Lower leg skin (tissue), 4 donors: ENCODE measurements around the gene DCLRE1B. TPM values are rescaled to one million over a fixed set of nuclear protein-coding genes. Genes with fewer than 3 reads are reported as not detected.

ENCODE experiments used
- total RNA-seq, 4 donors: library from RNA; depleted of rRNA; stranded (reverse); fragments of >200 nt; gene quantifications; one replicate each; pipeline ENCODE4 v1.1.0, GENCODE V29; 2016

DCLRE1B gene
- total RNA-seq, 4 donors from 2014 or later: 2.1 to 4.4 (median 3.5) TPM

Other genes starting within 250 kb of the DCLRE1B start
- gene PHTF1, start 145.8 kb upstream of the DCLRE1B start, total RNA-seq: 1 to 10 TPM in 3 of 4 donors, under 1 TPM in 1; 0.65 to 4.8 (median 2.0) TPM
- 10 to 100 TPM; 18.2 to 37.6 (median 24.5) TPM for gene RSBN1, start 92.8 kb upstream of the DCLRE1B start, total RNA-seq
- gene PTPN22, start 33.6 kb upstream of the DCLRE1B start, total RNA-seq: 1 to 10 TPM in 1 of 4 donors, under 1 TPM in 3; 0.56 to 2.3 (median 0.75) TPM
- gene BCL2L15, start 17.7 kb upstream of the DCLRE1B start, total RNA-seq: 10 to 100 TPM in 1 of 4 donors, 1 to 10 TPM in 1, under 1 TPM in 1, not detected in 1; 0.17 to 86.4 (median 1.4) TPM
- gene AP4B1, start 527 bp upstream of the DCLRE1B start, total RNA-seq: 10 to 100 TPM in 1 of 4 donors, 1 to 10 TPM in 3; 5.3 to 19.1 (median 5.9) TPM
- gene HIPK1, start 24.0 kb downstream of the DCLRE1B start, total RNA-seq: 10 to 100 TPM; 47.6 to 58.3 (median 54.5) TPM
- 10 to 100 TPM in 2 of 4 donors, 1 to 10 TPM in 2; 3.7 to 57.9 (median 15.9) TPM for gene OLFML3, start 74.1 kb downstream of the DCLRE1B start, total RNA-seq
- gene SYT6, start 248.5 kb downstream of the DCLRE1B start, total RNA-seq: 1 to 10 TPM in 1 of 4 donors, under 1 TPM in 1, not detected in 2; 0.10 to 4.5 TPM